Activated naive CD4-positive, alpha-beta T cell treated with anti-CD3 and anti-CD28 coated beads, Interleukin-2, amount 10 ng/mL, durations not matched to agents 5 hours and 36 hours (primary cell): ENCODE results near the gene PRR14L. TPM values are rescaled to one million over a fixed set of nuclear protein-coding genes. Genes with fewer than 3 reads are reported as not detected.

Source experiments
- total RNA-seq, 2 experiments: library from RNA; stranded (reverse); gene quantifications; one replicate each; pipeline ENCODE4 v1.2.3, GENCODE V29; 2021

Gene PRR14L
- total RNA-seq = 10 to 100 TPM; 55.3 to 60.5 TPM

GRCh38 chr22:31749636-31750364 lies at the start of gene PRR14L:
Gene PRR14L, minus strand, starts transcription at chr22:31750132. Its CDS starts 11,272 bp downstream, at chr22:31738860.

GRCh38 chr22:31753634-31754501 lies 3.9 kb upstream of the PRR14L start, which contains the start of gene DEPDC5:
Gene DEPDC5, plus strand, starts transcription at chr22:31754019. Its CDS starts 903 bp downstream, at chr22:31754922.

GRCh38 chr22:31661851-31662667 lies 87.9 kb downstream of the PRR14L start, which contains the start of gene PISD:
Gene PISD, minus strand, starts transcription at chr22:31662215. Its CDS starts 7 bp downstream, at chr22:31662208.

Other genes with a start within 250 kb of the PRR14L start
- 10 to 100 TPM; 19.0 to 19.4 TPM for gene PISD, start 87.9 kb downstream of the PRR14L start, total RNA-seq
- gene DEPDC5, start 3.9 kb upstream of the PRR14L start, total RNA-seq = 10 to 100 TPM; 30.9 to 35.5 TPM
- gene YWHAH, start 194.4 kb upstream of the PRR14L start, total RNA-seq = 100 to 1,000 TPM; 159 to 163 TPM